ENCODE data around the gene CA11.

The CA11 gene

DNA sequence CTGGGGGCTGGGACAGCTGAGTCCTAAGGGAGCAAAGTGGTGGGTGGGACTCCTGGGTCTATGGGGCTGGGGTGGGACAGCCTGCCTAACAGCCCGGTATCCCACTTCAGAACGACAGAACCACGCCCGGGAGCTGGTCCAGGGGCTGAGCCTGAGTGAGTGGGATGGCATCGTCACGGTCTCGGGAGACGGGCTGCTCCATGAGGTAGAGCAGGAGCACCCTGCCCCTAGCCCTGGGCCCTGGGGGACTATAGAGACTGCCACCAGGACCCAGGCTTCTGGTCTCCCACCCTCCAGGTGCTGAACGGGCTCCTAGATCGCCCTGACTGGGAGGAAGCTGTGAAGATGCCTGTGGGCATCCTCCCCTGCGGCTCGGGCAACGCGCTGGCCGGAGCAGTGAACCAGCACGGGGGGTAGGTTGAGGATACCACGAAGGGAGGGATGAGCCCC lies 18.1 kb downstream of the CA11 start:
- no peak for ATAC-seq

GRCh38 chr19:48627201-48627864 lies 18.7 kb downstream of the CA11 start:
- ATAC-seq, result peak in 1 of 2 donors; percentile 22

DNA sequence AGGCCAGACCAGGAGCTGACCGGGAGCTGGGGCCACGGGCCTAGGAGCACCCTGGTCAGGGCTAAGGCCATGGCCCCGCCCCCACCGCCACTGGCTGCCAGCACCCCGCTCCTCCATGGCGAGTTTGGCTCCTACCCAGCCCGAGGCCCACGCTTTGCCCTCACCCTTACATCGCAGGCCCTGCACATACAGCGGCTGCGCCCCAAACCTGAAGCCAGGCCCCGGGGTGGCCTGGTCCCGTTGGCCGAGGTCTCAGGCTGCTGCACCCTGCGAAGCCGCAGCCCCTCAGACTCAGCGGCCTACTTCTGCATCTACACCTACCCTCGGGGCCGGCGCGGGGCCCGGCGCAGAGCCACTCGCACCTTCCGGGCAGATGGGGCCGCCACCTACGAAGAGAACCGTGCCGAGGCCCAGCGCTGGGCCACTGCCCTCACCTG lies 20.1 kb downstream of the CA11 start:
- ATAC-seq, result no peak

DNA sequence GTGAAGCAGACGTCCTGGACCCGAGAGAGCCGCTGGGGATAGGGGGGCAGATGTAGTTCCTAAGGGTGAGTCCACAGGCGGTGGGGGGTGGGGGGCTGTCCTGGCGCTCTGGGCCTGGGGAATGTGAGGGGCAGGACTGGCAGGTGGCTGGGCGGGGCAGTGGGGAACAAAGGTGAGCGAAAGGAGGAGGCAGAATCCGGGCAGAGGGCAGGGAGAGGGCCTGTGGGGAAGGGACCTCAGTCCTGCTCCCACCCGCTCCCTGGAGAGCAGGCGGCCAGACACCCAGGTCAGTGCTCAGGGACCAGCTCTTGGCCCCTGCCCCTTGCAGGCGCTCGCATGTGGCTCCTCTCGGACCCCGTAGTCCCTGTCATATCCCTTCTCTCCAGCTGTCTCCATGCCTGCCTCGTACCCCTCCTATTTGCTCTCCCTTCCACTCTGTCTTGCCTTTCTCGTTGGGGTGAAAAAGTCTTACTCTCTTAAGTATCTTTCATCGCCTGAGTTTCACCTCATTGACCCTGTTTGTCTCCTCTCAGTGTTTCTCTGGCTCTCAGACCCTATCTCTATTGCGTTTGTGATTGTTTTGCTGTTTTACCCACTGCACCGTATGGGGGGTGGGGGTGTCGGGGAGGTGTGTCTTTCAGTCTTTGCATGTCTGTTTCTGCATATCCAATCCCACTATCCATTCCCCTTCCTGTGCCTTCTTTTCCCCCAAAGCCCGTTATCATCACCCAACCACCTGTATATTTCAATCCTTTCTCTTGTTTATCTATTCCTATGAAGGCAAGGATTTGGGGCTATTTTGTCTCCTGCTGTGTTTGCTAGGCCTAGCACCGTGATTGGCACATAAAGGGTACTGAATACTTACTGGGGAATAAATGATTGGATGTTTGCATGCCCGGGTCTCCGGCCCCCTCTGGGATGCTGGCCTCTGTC lies 20.9 kb downstream of the CA11 start:
- ATAC-seq, result no peak

DNA sequence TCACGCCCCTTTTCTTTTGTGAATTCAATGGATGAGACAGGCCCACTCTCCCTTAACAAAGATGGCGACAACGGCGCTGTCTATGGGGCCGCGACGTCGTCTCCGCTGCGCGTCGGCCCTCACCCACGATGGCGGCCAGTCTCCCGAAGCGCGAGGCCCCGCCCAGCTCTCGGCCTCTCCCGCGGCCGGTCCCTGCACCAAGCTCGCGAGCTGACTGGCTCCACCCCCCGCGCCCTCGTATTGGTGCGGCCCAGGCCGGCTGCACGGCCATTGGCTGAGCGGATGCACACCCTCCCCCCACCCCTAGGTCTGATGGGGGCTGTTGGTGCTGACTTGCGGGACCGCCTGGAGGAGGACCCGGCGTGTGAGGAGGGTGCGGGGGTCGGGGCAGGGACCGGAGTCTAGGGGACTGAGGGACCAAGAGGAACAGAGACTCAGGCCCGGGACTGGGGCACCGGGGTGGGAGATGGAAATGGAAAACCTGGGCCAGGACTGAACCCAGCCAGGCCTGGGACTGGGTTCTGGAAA lies 21.9 kb downstream of the CA11 start:
- peak; percentile 73 to 79 for ATAC-seq

- ATAC-seq, result no peak
Measured at GRCh38 chr19:48623556-48624066, 22.4 kb downstream of the CA11 start.

- no peak for ATAC-seq
Measured at GRCh38 chr19:48619692-48620585, 26.0 kb downstream of the CA11 start.

DNA sequence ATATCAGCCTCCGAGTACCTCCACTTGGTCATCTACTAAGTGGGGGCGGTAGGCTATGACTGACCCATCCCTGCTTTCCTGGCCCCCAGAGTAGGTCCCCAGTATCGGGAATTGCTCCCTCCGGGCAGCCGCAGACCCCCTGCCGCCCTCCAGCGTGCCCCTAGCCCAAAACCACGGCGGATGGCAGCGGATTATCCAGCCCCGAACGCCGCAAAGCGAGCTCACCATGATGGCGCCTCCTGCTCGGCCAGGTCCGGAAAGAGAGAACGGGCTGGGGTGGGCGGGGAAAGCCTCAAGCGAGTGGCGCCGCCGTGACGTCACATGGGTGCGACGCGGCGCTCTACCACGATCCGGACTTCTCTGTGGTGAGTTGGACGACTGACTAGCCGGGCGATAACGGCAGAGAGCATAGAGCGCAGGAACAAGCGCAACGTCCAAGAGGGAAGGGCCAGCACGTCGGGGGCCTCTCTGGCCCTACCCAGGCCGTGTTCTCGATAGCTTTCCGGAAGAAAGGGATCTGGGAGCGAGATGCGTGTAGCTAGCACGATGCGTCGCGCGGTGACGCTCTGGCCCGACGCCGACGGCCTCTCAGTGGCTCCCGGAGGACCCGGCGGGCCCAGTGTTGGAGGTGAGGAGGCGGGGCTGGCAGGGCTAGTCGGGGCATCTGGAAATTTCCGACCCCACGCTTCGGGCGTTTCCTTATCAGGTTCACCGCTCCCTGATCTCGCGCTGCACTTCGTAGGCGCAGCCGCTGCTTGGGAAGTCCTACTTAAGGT lies 26.9 kb downstream of the CA11 start, which contains the start of the genes RPL18 and SPHK2:
RPL18 (minus strand) TSS at position 263 of the 776 bp plus-strand sequence; CDS start at position 228, 35 bp downstream.
SPHK2 (plus strand) TSS at position 591 of the 776 bp plus-strand sequence. CDS start 1,009 bp downstream, outside the sequence.
- ATAC-seq, result peak; percentile 86 to 87

DNA sequence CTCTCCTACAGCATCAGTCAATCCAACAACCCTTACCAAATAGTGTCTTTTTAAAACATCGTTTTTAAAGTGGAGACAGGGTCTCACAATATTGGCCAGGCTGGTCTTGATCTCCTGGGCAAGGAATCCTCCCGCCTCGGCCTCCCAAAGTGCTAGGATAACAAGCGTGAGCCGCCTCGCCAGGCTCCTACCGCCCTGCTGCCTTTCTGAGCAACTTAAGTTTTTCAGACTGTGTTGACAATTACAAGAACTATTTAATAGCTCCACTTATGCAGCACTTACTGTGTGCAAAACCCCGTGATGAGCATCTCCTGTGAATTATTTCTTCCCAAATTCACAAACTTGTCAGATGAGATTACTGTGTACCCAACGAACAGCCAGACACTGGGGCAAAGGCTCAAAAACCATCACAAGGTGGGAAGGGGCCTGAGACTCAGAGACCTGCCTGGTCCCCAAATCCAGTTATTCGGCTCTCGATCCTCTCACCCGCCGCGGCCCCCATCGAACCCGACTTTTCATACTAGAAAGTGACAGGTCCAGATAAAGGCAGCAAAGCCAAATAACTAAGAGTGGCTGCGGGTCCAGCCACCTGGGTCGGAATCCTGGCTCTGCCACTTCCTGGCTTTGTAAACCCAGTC lies 27.6 kb downstream of the CA11 start:
- no peak for ATAC-seq

- ATAC-seq, result no peak
Measured at GRCh38 chr19:48617146-48617937, 28.6 kb downstream of the CA11 start.

- no peak for ATAC-seq
Measured at GRCh38 chr19:48616491-48617056, 29.4 kb downstream of the CA11 start.

- no peak for ATAC-seq
Measured at GRCh38 chr19:48616041-48616436, 29.9 kb downstream of the CA11 start.

GRCh38 chr19:48615231-48616040 lies 30.6 kb downstream of the CA11 start:
- no peak for ATAC-seq

- ATAC-seq, result no peak
Measured at GRCh38 chr19:48614436-48615230, 31.4 kb downstream of the CA11 start, which contains the start of gene FAM83E. Gene FAM83E, minus strand, starts transcription at chr19:48615076. Its CDS starts 1,704 bp downstream, at chr19:48613372.

- ATAC-seq, result peak; percentile 2 to 3
Measured at GRCh38 chr19:48613852-48614435, 32.0 kb downstream of the CA11 start.

DNA sequence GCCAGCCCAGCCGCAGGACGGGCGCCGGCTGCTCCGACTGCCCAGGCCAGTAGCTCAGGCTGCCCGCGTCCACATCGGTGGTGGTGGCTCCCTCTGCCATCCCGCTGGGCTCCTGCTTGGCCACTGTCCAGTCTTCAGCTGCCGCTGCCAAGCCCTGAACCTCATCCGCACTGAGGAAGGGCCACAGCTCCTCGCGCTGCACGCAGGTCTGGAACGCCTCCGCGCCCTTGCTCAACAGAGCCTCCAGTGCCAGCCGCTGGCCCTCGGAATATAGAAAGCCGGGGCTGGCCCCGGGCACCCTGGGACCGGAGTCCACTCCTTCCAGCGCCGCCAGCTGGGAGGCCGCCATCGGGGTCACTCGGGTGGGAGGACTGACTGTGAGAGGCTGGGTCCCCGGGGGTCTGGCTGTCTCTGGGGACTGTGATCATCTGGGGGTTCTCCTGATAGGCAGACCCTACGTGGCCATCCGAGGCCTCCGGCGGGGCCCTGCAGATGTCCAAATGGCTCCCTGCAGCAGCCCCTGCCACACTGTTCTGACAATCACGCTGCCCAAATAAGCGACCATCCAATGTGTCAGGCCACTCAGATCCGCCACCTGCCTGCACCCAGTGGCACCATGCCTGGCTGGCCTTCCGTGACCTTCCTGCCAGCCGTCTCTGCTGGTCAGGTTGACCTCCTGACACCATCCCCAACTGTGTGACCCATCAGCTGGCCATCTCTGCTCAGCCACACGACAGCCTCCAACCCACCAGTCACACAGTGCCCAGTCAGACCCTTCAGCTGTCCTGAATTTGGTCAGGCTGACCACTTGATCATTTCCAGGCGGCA lies 32.7 kb downstream of the CA11 start:
- no peak for ATAC-seq
